NCI-H82 treated with DMSO at 0.1 percent for 48 hours (cell line): ENCODE data around the gene RBM46.

Source experiments
- DNase-seq: peaks from one replicate; lab custom pipeline; 2025; ENCODE audit not compliant: unreplicated experiment; lab: John Stamatoyannopoulos, UW

Gene RBM46

GRCh38 chr4:154781126-154781982 lies at the start of gene RBM46:
RBM46 (plus strand) TSS chr4:154781272; CDS start chr4:154796753, 15,481 bp downstream.
- no peak for DNase-seq

GRCh38 chr4:154731756-154732155 lies 49.3 kb upstream of the RBM46 start:
- DNase-seq = no peak

GRCh38 chr4:154732669-154733068 lies 48.4 kb upstream of the RBM46 start:
- DNase-seq = no peak

GRCh38 chr4:154736770-154737169 lies 44.3 kb upstream of the RBM46 start:
- no peak for DNase-seq

GRCh38 chr4:154738426-154738825 lies 42.6 kb upstream of the RBM46 start:
- no peak for DNase-seq

- no peak for DNase-seq
These were observed 42.0 kb upstream of the RBM46 start for GRCh38 chr4:154739111-154739510.

- DNase-seq = no peak
These were observed 40.6 kb upstream of the RBM46 start for GRCh38 chr4:154740462-154740861.

- no peak for DNase-seq
These were observed 39.9 kb upstream of the RBM46 start for GRCh38 chr4:154741131-154741665.

- DNase-seq = no peak
These were observed 38.9 kb upstream of the RBM46 start for GRCh38 chr4:154741922-154742850.

GRCh38 chr4:154743683-154744340 lies 37.3 kb upstream of the RBM46 start, which contains the start of gene LRAT:
LRAT (plus strand) TSS chr4:154744000; CDS start chr4:154744327, 327 bp downstream.
- DNase-seq = no peak

GRCh38 chr4:154744341-154744926 lies 36.6 kb upstream of the RBM46 start:
- DNase-seq = no peak

- no peak for DNase-seq
These were observed 23.4 kb upstream of the RBM46 start for GRCh38 chr4:154757713-154758112.

GRCh38 chr4:154760895-154761294 lies 20.2 kb upstream of the RBM46 start:
- DNase-seq = no peak

- DNase-seq = no peak
These were observed 2.8 kb upstream of the RBM46 start for GRCh38 chr4:154778264-154778663.

- no peak for DNase-seq
These were observed 1.6 kb upstream of the RBM46 start for GRCh38 chr4:154779362-154779947.

GRCh38 chr4:154781983-154782293 lies 866 bp downstream of the RBM46 start:
- no peak for DNase-seq

GRCh38 chr4:154807042-154807630 lies 26.1 kb downstream of the RBM46 start:
- DNase-seq = no peak

- no peak for DNase-seq
These were observed 37.2 kb downstream of the RBM46 start for GRCh38 chr4:154818230-154818629.

- DNase-seq = no peak
These were observed 41.7 kb downstream of the RBM46 start for GRCh38 chr4:154822775-154823174.

GRCh38 chr4:154836030-154836429 lies 55.0 kb downstream of the RBM46 start:
- no peak for DNase-seq
